Bronchial epithelial cell (primary cell): ENCODE data around the gene CAMSAP2. TPM values are rescaled to one million over a fixed set of nuclear protein-coding genes. Genes with fewer than 3 reads are reported as not detected.

ENCODE experiments used
- DNase-seq: peaks from one replicate; pipeline ENCODE4 v3.0.0-alpha.2; 2010; ENCODE audit warnings: low read depth
- FAIRE-seq: peaks from 2 replicates; lab custom pipeline; 2011; peaks lifted over from hg19 to GRCh38; lab: Jason Lieb, UNC
- H3K27me3 ChIP-seq: 2 replicates; pipeline ENCODE4 v1.5.1; 2011; ENCODE audit warnings: low read length; ENCODE audit not compliant: control insufficient read depth, insufficient read depth
- H3K36me3 ChIP-seq: 2 replicates; pipeline ENCODE4 v1.5.1; 2011; ENCODE audit warnings: low read length; ENCODE audit not compliant: control insufficient read depth, insufficient read depth
- H3K4me3 ChIP-seq: 2 replicates; pipeline ENCODE4 v1.5.1; 2011; ENCODE audit warnings: mild to moderate bottlenecking, low read depth, low read length, control low read depth
- CTCF ChIP-seq: IDR thresholded peaks from 2 replicates; pipeline ENCODE4 v1.5.1; 2011; ENCODE audit warnings: mild to moderate bottlenecking, moderate library complexity, low read length, control low read depth, inconsistent platforms; ENCODE audit not compliant: insufficient read depth, severe bottlenecking
- total RNA-seq: library from RNA; depleted of rRNA; stranded (reverse); fragments of >200 nt; gene quantifications from 2 replicates; pipeline ENCODE4 v1.2.1, GENCODE V29; 2014

The CAMSAP2 gene
- total RNA-seq, 1 donor from 2014 or later, result 75.0 TPM

DNA sequence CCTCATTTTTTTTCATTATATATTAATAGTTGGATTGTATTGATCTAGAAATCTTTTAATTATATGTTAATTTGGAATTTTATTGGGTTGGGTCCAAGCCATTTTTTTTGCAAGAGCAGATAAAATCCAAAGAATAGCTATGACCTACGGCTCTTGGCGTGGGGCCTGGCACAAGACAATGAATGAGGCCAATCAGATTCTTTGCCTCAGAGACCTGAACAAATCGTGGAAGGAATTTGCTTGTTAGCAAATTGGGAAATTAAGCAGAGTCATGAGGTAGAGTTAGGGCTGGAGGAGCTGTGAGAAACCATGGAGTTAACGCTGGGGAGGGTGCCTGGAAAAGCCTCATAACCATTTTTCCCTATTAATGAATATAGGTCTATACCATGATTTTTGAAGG, 40.1 kb downstream of the CAMSAP2 start:
- Histone ChIP-seq H3K36me3 (peaks cover 5% of the 10 kb centered on the region), H3K4me3 (no peak overlapping the region), H3K27me3 (no peaks in the 10 kb centered on the region)
- FAIRE-seq, result no peak
- TF ChIP-seq CTCF, result no peak
- DNase-seq, result no peak

DNA sequence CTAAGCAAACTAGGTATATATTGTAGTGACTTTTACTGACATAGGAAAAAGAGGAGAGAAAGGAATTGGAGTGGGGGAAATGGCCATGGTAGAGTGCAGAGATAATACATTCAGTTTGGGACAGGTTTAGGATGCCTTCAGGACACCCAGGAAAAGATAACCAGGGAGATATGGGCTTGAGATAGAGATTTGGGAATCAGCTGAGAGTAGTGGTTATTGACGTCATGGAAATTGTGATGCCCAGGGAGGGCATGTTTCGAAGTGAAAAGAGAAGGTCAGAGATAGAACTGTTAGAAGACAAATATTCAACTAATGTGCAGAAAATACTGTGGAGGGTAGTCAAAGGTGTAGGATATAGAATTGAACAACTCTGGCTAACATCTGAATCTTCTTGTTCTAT, 40.6 kb downstream of the CAMSAP2 start:
- no peak for TF ChIP-seq CTCF
- FAIRE-seq (no peak), DNase-seq (no peak)
- Histone ChIP-seq H3K27me3 (no peaks in the 10 kb centered on the region), H3K36me3 (peaks cover 5% of the 10 kb centered on the region), H3K4me3 (no peak overlapping the region)

DNA sequence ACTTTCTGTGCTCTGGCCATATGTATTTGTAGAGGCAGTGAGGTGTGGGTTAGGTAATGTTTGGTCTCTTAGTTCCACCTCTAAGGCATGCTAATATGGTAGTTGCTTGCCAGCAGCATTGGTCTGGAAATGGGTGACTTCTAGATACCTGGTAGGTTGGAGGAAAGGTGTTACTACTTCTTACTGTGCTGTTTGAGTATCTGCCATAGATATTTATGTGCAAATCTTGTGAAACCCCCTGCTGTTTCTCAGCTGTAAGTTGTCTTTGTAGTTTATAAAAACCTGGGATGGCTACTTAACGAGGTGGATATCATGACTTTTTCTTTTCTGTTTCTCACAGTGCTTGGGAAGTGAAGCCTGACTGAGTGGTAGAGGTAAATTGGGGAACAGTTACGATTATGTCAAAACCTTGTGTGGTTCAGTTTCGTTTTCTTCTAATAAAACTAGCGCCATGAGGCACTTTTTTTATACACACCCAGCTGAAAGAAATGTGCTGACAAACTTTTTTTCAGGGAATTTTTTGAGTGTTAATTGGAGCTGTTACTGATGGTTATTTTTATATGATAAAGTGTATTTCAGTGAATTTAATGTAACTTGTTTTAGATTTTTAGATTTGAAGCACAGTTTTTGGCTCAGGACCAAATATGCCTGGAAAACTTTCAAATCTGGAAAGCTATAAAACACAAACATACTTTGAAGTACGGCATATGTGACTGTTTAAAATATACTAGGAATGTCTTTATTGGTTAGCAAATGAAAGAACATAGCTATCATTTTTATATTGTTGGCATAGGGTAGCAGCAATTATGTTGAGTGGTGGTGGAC, 42.1 kb downstream of the CAMSAP2 start:
- DNase-seq (peak; percentile 18), FAIRE-seq (no peak)
- Histone ChIP-seq H3K27me3 (no peaks in the 10 kb centered on the region), H3K4me3 (no peak overlapping the region), H3K36me3 (peaks cover 5% of the 10 kb centered on the region)
- no peak for TF ChIP-seq CTCF

GRCh38 chr1:200783926-200784325, 45.2 kb downstream of the CAMSAP2 start:
- peaks cover 5% of the 10 kb centered on the region for H3K36me3 ChIP-seq
- H3K4me3 ChIP-seq, result no peak overlapping the region
- no peak for TF ChIP-seq CTCF
- FAIRE-seq, result no peak
- no peaks in the 10 kb centered on the region for H3K27me3 ChIP-seq
- no peak for DNase-seq

DNA sequence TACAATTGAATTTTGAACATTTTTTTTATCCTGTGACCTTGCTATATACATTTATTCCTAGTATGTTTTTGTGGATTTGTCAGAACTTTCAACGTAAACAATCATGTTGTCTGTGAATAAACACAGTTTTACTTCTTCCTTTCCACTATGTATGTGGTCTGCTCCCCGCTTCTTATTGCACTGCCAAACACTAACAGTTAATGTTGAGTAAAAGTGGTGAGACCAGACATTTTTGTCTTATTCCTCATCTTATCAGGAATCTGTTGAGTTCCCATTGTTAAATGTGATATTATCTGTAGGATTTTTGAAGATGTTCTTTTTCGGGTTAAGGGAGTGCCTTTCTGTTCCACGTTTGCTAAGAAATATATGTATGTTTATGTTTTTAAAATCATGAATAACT, 45.9 kb downstream of the CAMSAP2 start:
- FAIRE-seq (no peak), DNase-seq (no peak)
- peaks cover 5% of the 10 kb centered on the region for H3K36me3 ChIP-seq
- H3K4me3 ChIP-seq, result no peak overlapping the region
- H3K27me3 ChIP-seq, result no peaks in the 10 kb centered on the region
- no peak for TF ChIP-seq CTCF

- peaks cover 6% of the 10 kb centered on the region for H3K36me3 ChIP-seq
- no peak for FAIRE-seq
Measured at GRCh38 chr1:200786788-200787187, 48.1 kb downstream of the CAMSAP2 start.

More at GRCh38 chr1:200786788-200787187, 48.1 kb downstream of the CAMSAP2 start:
- no peak for DNase-seq
- no peaks in the 10 kb centered on the region for H3K27me3 ChIP-seq
- TF ChIP-seq CTCF, result no peak
- H3K4me3 ChIP-seq, result no peak overlapping the region
